DMS 273 treated with DMSO at 0.1 percent for 48 hours (cell line): ENCODE results near the gene SP1.
"Not testable (repeated sequence)": the region's sequence is repeated elsewhere in the genome, so short reads cannot be mapped to it uniquely, and the experiment has no call there.

ENCODE experiments used
- DNase-seq: peaks from one replicate; lab custom pipeline; 2025; lab: John Stamatoyannopoulos, UW

Gene SP1

DNA sequence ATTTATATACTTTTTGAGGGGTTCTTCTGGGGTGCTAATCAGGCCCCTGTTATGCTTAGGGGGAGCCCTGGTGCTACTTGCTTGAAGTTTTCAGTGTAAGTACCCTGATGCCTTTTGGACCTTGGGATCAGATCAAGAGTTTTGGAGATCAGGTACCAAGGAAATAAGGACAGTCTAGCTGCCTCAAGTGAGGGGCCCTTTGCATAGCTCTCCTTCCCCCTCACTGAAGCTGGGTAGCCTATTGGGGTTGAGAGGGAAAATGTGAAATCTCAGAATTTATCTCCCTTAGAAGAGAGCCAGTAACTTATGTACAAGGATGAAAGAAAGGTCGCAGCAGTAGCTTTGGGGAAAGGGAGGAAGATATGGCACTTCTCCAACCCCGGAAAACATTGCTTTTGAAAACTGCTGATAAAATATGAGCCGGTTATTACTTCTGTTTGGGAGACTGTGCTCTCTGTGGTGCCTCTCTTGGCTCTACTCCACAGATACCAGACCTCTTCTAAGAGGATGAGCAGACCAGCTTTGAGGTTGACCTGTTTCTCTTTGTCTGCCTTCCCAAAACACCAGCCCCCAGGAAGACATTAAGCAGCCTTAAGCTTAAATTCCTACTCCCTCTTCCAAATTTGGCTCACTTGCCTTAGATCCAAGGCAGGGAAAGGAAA lies 34.9 kb downstream of the SP1 start:
- DNase-seq: no peak

GRCh38 chr12:53415752-53416389 lies 35.9 kb downstream of the SP1 start:
- not testable (repeated sequence) for DNase-seq

DNA sequence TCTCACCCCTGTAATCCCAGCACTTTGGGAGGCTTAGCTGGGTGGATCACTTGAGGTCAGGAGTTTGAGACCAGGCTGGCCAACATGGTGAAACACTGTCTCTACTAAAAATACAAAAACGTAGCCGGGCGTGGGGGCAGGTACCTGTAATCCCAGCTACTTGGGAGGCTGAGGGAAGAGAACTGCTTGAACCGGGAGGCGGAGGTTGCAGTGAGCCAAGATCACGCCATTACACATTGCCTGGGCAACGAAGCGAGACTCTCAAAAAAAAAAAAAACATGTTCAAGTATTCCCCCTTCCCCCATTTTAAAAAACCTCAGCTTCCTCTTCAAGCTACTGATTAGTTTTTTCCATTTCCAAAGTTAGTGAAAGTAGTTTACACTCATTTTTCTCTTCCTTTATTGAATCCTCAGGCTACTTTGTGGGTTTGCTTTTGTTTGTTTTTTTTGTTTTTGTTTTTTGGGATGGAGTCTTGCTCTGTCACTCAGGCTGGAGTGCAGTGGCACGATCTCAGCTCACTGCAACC lies 37.4 kb downstream of the SP1 start:
- DNase-seq: not testable (repeated sequence)

DNA sequence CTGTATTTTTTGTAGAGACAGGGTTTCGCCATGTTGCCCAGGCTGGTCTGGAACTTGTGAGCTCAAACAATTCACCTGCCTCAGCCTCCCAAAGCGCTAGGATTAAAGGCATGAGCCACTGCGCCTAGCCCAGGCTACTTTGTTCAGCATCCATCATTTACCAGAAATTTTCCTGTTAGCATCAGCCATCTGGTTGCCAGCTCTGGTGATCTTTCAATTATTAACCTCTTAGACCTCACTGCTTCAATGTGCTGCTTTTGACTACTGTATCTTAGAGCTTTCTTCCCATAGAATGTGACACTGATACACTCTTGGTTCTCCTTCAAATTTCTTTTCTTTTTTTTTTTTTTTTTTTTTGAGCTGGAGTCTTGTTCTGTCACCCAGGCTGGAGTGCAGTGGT lies 38.2 kb downstream of the SP1 start:
- no peak for DNase-seq

GRCh38 chr12:53419756-53420155 lies 39.8 kb downstream of the SP1 start:
- DNase-seq: no peak

GRCh38 chr12:53422247-53422646 lies 42.3 kb downstream of the SP1 start:
- not testable (repeated sequence) for DNase-seq

GRCh38 chr12:53423597-53423996 lies 43.6 kb downstream of the SP1 start, which contains the start of gene AMHR2:
AMHR2 (plus strand) TSS chr12:53423855; CDS start chr12:53423935, 80 bp downstream.
- DNase-seq: no peak

- no peak for DNase-seq
Measured at GRCh38 chr12:53424626-53425514, 44.9 kb downstream of the SP1 start.

DNA sequence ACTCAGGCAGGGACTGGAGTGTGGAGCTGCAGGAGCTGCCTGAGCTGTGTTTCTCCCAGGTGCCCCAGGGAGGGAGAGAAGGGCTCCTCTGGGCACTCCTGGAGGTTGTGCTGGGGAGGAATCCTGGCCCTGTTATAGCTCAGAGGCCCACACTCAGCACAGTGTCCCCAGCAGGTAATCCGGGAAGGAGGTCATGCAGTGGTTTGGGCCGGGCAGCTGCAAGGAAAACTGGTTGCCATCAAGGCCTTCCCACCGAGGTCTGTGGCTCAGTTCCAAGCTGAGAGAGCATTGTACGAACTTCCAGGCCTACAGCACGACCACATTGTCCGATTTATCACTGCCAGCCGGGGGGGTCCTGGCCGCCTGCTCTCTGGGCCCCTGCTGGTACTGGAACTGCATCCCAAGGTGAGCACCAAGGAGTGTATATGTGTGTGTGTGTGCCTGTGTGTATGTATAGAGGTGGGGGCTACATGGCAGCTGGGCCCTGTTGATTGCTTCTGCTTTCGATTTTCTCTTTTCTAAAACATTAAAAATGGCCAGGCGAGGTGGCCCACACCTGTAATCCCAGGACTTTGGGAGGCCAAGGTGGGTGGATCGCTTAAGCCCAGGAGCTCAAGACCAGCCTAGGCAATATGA lies 45.7 kb downstream of the SP1 start:
- no peak for DNase-seq

- no peak for DNase-seq
Measured at GRCh38 chr12:53427905-53428594, 48.1 kb downstream of the SP1 start.

DNA sequence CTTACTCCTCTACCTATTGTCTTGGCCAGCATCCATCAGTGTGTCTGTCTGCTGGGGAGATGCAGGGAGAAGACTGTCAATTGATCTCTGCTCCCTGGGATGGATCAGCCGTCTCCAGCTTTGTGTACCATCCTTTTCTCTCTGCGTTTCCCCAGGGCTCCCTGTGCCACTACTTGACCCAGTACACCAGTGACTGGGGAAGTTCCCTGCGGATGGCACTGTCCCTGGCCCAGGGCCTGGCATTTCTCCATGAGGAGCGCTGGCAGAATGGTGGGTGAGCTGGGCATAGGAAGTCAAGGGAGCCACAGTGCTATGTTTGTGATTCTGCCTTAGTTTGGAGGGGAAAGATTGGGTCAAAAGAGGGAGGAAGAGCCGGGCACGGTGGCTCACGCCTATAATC lies 48.8 kb downstream of the SP1 start:
- DNase-seq: no peak

DNA sequence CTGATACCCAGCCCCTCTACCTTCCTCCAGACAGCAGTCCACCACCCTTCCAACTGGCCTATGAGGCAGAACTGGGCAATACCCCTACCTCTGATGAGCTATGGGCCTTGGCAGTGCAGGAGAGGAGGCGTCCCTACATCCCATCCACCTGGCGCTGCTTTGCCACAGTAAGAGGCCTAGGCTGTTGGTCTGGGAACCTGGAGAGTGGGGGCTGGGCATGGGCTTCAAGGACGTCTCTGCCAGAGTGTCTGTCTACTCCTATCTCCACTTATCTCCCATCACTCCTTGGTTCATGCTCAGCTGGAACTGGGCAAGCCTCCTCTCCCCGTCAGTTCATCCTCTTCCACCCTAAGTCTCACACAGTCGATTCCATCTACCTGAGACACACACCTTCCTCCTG lies 50.1 kb downstream of the SP1 start:
- no peak for DNase-seq

DNA sequence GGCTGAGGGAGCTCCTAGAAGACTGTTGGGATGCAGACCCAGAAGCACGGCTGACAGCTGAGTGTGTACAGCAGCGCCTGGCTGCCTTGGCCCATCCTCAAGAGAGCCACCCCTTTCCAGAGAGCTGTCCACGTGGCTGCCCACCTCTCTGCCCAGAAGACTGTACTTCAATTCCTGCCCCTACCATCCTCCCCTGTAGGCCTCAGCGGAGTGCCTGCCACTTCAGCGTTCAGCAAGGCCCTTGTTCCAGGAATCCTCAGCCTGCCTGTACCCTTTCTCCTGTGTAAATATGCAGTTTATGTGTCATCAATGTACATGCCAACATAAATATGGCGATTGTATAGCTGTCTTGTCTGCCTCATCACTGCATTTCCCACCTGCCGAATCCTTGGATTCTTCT lies 51.2 kb downstream of the SP1 start:
- no peak for DNase-seq

- not testable (repeated sequence) for DNase-seq
Measured at GRCh38 chr12:53435326-53435725, 55.4 kb downstream of the SP1 start.

GRCh38 chr12:53439582-53439981 lies 59.6 kb downstream of the SP1 start:
- not testable (repeated sequence) for DNase-seq

DNA sequence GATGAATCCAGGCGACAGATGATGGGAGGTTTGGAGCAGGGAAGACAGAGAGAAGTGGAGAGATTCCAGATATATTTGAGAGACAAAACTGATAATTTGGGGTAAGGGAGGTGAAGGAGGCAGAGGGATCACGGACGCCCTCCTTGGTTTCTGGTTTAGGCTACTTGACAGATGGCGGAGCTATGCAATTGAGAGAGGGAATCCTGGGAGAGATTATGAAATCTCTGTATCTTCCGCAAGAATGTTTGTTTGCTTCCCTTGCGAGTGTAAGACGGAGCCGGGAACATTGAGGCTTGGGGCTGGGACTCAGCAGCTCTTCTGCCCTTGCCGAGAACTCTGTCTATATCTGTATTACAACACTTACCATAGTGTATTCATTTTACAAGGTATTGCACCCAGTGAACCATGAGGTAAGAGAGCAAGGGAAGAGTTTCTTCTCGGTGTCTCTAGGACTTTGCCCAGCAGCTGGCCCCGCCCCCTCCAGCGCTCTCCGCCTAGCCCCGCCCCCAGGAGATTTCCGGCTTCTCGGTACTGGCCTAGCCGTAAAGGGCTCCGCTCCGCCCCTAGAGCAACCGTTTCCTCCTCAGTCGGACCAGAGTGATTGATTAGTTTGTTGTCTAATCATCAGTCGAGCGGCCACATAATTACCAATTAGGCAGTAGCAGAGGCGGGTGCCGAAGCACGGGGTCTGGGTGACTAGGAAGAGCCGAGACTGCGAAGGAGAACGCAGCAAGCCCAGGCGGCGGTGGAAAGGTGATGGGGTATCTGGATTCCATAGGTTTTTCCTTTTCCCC lies 61.3 kb downstream of the SP1 start, which contains the start of gene PRR13:
Gene PRR13, plus strand, starts transcription at position 695 of the 794 bp plus-strand sequence. CDS start 981 bp downstream, outside the sequence.
- DNase-seq: peak; percentile 96

GRCh38 chr12:53443955-53444354 lies 64.0 kb downstream of the SP1 start:
- DNase-seq: no peak

DNA sequence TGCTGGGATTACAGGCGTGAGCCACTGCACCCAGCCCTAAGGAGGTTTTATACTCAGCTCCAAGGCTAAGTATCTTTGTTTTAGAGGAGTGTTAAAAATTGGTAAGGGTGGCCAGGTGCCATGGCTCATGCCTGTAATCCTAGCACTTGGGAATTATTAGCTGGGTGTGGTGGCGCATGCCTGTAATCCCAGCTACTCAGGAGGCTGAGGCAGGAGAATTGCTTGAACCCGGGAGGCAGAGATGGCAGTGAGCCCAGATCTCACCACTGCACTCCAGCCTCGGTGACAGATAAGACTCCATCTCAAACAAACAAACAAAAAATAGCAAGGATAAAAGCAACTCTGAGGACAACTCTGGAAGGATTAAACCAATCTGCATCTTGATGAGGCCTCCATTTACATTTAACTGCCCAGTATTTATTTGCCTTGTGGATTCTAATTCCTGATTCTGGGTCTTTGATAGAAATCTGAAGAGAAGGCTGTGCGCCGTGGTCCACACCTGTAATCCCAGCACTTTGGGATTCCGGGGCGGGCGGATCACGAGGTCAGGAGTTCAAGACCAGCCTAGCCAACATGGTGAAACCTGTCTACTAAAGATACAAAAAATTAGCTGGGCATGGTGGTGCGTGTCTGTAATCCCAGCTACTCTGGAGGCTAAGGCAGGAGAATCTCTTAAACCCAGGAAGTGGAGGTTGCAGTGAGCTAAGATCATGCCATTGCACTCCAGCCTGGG lies 64.8 kb downstream of the SP1 start:
- DNase-seq: not testable (repeated sequence)

GRCh38 chr12:53450936-53451335 lies 71.0 kb downstream of the SP1 start:
- no peak for DNase-seq
